Trophoblast cell (in vitro differentiated cells and primary cell): ENCODE results near the gene GRM2.

ENCODE experiments used
- DNase-seq, 2 donors: peaks; one replicate each; pipeline ENCODE4 v3.0.0-alpha.2; 2016
- H2AFZ ChIP-seq: 2 replicates; pipeline ENCODE4 v1.6.1; 2013; ENCODE audit warnings: low read length, moderate library complexity, mild to moderate bottlenecking; ENCODE audit not compliant: insufficient read depth, poor library complexity
- H2AK5ac ChIP-seq: 2 replicates; pipeline ENCODE4 v1.6.1; 2013; ENCODE audit warnings: mild to moderate bottlenecking, low read length
- H2BK120ac ChIP-seq: 2 replicates; pipeline ENCODE4 v1.6.1; 2013; ENCODE audit warnings: low read length, mild to moderate bottlenecking, moderate library complexity; ENCODE audit not compliant: insufficient read depth, poor library complexity
- H2BK12ac ChIP-seq: 2 replicates; pipeline ENCODE4 v1.6.1; 2013; ENCODE audit warnings: mild to moderate bottlenecking, low read length, moderate library complexity
- H2BK5ac ChIP-seq: 2 replicates; pipeline ENCODE4 v1.6.1; 2013; ENCODE audit warnings: low read length, low read depth, moderate library complexity, mild to moderate bottlenecking; ENCODE audit not compliant: poor library complexity
- H3K14ac ChIP-seq: 2 replicates; pipeline ENCODE4 v1.6.1; 2013; ENCODE audit warnings: mild to moderate bottlenecking, low read length
- H3K18ac ChIP-seq: 2 replicates; pipeline ENCODE4 v1.6.1; 2013; ENCODE audit warnings: mild to moderate bottlenecking, low read length
- H3K23ac ChIP-seq: 2 replicates; pipeline ENCODE4 v1.6.1; 2013; ENCODE audit warnings: low read length
- H3K27ac ChIP-seq: 2 replicates; pipeline ENCODE4 v1.5.1; 2013; ENCODE audit warnings: low read depth, mild to moderate bottlenecking, inconsistent platforms, low read length, moderate library complexity
- H3K27me3 ChIP-seq: 2 replicates; pipeline ENCODE4 v1.6.1; 2013; ENCODE audit warnings: inconsistent platforms, mild to moderate bottlenecking, low read length, moderate library complexity; ENCODE audit not compliant: insufficient read depth
- H3K36me3 ChIP-seq, 2 experiments: 1 replicate in 1 of 2; 2 replicates in 1 of 2; pipeline ENCODE4 v1.6.1; 2013; ENCODE audit warnings: low read length in 2 of 2, mild to moderate bottlenecking in 2 of 2, moderate library complexity in 1 of 2; ENCODE audit not compliant: insufficient read depth in 2 of 2, control insufficient read depth in 1 of 2
- H3K4ac ChIP-seq: 2 replicates; pipeline ENCODE4 v1.6.1; 2013; ENCODE audit warnings: low read depth, mild to moderate bottlenecking, low read length, moderate library complexity
- H3K4me1 ChIP-seq, 2 experiments: 1 replicate in 1 of 2; 2 replicates in 1 of 2; pipeline ENCODE4 v1.6.1; 2013; ENCODE audit warnings: low read length in 2 of 2, mild to moderate bottlenecking in 2 of 2, moderate library complexity in 1 of 2; ENCODE audit not compliant: insufficient read depth in 2 of 2, control insufficient read depth in 1 of 2
- H3K4me2 ChIP-seq: 2 replicates; pipeline ENCODE4 v1.6.1; 2013; ENCODE audit warnings: inconsistent platforms, mild to moderate bottlenecking, low read length, moderate library complexity
- H3K4me3 ChIP-seq: 2 replicates; pipeline ENCODE4 v1.5.1; 2013; ENCODE audit warnings: mild to moderate bottlenecking, low read depth, low read length, inconsistent platforms
- H3K79me1 ChIP-seq: one replicate; pipeline ENCODE4 v1.6.1; 2013; ENCODE audit warnings: low read length
- H3K79me2 ChIP-seq: 2 replicates; pipeline ENCODE4 v1.6.1; 2013; ENCODE audit warnings: low read length, mild to moderate bottlenecking; ENCODE audit not compliant: control insufficient read depth, insufficient read depth, poor library complexity
- H3K9ac ChIP-seq: 2 replicates; pipeline ENCODE4 v1.6.1; 2013; ENCODE audit warnings: mild to moderate bottlenecking, low read length
- H3K9me3 ChIP-seq: 2 replicates; pipeline ENCODE4 v1.6.1; 2013; ENCODE audit warnings: low read depth, mild to moderate bottlenecking, control low read depth, inconsistent platforms, low read length; ENCODE audit not compliant: insufficient read depth
- H4K12ac ChIP-seq: 2 replicates; pipeline ENCODE4 v1.6.1; 2013; ENCODE audit warnings: low read depth, mild to moderate bottlenecking, low read length, moderate library complexity
- H4K8ac ChIP-seq: 2 replicates; pipeline ENCODE4 v1.6.1; 2013; ENCODE audit warnings: low read depth, mild to moderate bottlenecking, low read length, moderate library complexity
- H4K91ac ChIP-seq: one replicate; pipeline ENCODE4 v1.6.1; 2013; ENCODE audit warnings: low read depth, mild to moderate bottlenecking, low read length, moderate library complexity
- WGBS: extraction: QIAGEN DNeasy Blood & Tissue Kit; methylation state at CpG from one replicate; pipeline ENCODE4 v1.1.7; 2013; ENCODE audit warnings: missing lambda C conversion rate; ENCODE audit not compliant: insufficient read length, insufficient coverage; ENCODE audit errors: extremely low coverage; 5-methylcytosine and 5-hydroxymethylcytosine counted together

GRM2 gene

GRCh38 chr3:51710631-51711351, 3.9 kb downstream of the GRM2 start:
- no peak for DNase-seq
- Histone ChIP-seq H2BK120ac (no peak overlapping the region), H3K4ac (no peak overlapping the region), H3K27ac (no peak overlapping the region), H3K4me2 (no peak overlapping the region), H3K9me3 (peaks cover 6% of the 10 kb centered on the region), H3K79me2 (no peaks in the 10 kb centered on the region), H3K18ac (no peak overlapping the region), H3K9ac (no peak overlapping the region), H3K36me3 (no peaks in the 10 kb centered on the region), H3K4me3 (no peak overlapping the region), H2BK5ac (no peak overlapping the region), H2AFZ (no peak overlapping the region), H3K79me1 (no peaks in the 10 kb centered on the region), H4K12ac (no peak overlapping the region), H2BK12ac (no peak overlapping the region), H2AK5ac (no peak overlapping the region), H3K4me1 (no peaks in the 10 kb centered on the region), H3K23ac (no peak overlapping the region), H3K14ac (no peak overlapping the region), H4K8ac (no peak overlapping the region), H4K91ac (no peak overlapping the region), H3K27me3 (peaks cover 13% of the 10 kb centered on the region)
- WGBS = no CpG with 5 or more reads among the region's 10 CpGs

GRCh38 chr3:51711352-51712037, 4.6 kb downstream of the GRM2 start:
- no peaks in the 10 kb centered on the region for H3K4me1 ChIP-seq
- H3K14ac ChIP-seq = no peak overlapping the region
- no peaks in the 10 kb centered on the region for H3K79me2 ChIP-seq
- no peak overlapping the region for H3K23ac ChIP-seq
- no peak overlapping the region for H2AK5ac ChIP-seq
- H3K9me3 ChIP-seq = peaks cover 6% of the 10 kb centered on the region
- no peak overlapping the region for H3K18ac ChIP-seq
- no peak overlapping the region for H2BK120ac ChIP-seq
- peak overlapping the region; percentile 39 for H3K9ac ChIP-seq
- no peak overlapping the region for H4K12ac ChIP-seq
- no peak overlapping the region for H3K4me3 ChIP-seq
- no peak overlapping the region for H2BK12ac ChIP-seq
- DNase-seq = no peak
- H2AFZ ChIP-seq = no peak overlapping the region
- H3K36me3 ChIP-seq = no peaks in the 10 kb centered on the region
- no peak overlapping the region for H3K27ac ChIP-seq
- H3K27me3 ChIP-seq = peaks cover 13% of the 10 kb centered on the region
- no peak overlapping the region for H3K4me2 ChIP-seq
- H4K91ac ChIP-seq = no peak overlapping the region
- no CpG with 5 or more reads among the region's 8 CpGs for WGBS
- no peaks in the 10 kb centered on the region for H3K79me1 ChIP-seq
- H4K8ac ChIP-seq = no peak overlapping the region
- H3K4ac ChIP-seq = no peak overlapping the region
- no peak overlapping the region for H2BK5ac ChIP-seq

- Histone ChIP-seq H3K18ac (no peak overlapping the region), H3K23ac (no peak overlapping the region), H3K79me1 (no peaks in the 10 kb centered on the region), H2BK120ac (no peak overlapping the region), H2AFZ (no peak overlapping the region), H4K8ac (no peak overlapping the region), H2BK5ac (no peak overlapping the region), H2AK5ac (no peak overlapping the region), H2BK12ac (no peak overlapping the region), H3K4me1 (no peaks in the 10 kb centered on the region), H3K4ac (no peak overlapping the region), H3K4me3 (no peak overlapping the region), H3K14ac (no peak overlapping the region), H3K9ac (no peak overlapping the region), H4K12ac (no peak overlapping the region), H3K36me3 (no peaks in the 10 kb centered on the region), H3K79me2 (no peaks in the 10 kb centered on the region), H3K27ac (no peak overlapping the region), H4K91ac (no peak overlapping the region), H3K9me3 (peaks cover 6% of the 10 kb centered on the region), H3K4me2 (no peak overlapping the region), H3K27me3 (peaks cover 13% of the 10 kb centered on the region)
- no peak for DNase-seq
- WGBS = no CpG with 5 or more reads among the region's 1 CpG
These were observed 5.2 kb downstream of the GRM2 start for GRCh38 chr3:51712038-51712420.

DNA sequence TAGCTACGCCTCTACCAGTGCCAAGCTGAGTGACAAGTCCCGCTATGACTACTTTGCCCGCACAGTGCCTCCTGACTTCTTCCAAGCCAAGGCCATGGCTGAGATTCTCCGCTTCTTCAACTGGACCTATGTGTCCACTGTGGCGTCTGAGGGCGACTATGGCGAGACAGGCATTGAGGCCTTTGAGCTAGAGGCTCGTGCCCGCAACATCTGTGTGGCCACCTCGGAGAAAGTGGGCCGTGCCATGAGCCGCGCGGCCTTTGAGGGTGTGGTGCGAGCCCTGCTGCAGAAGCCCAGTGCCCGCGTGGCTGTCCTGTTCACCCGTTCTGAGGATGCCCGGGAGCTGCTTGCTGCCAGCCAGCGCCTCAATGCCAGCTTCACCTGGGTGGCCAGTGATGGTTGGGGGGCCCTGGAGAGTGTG, 5.7 kb downstream of the GRM2 start:
- H4K91ac ChIP-seq = no peak overlapping the region
- no peak overlapping the region for H4K12ac ChIP-seq
- no peak overlapping the region for H2AFZ ChIP-seq
- H3K9me3 ChIP-seq = peaks cover 6% of the 10 kb centered on the region
- no peak overlapping the region for H2BK5ac ChIP-seq
- no peak overlapping the region for H2BK120ac ChIP-seq
- H3K79me2 ChIP-seq = no peaks in the 10 kb centered on the region
- no peak overlapping the region for H3K4me3 ChIP-seq
- H3K18ac ChIP-seq = no peak overlapping the region
- no peak overlapping the region for H3K4ac ChIP-seq
- H3K4me2 ChIP-seq = no peak overlapping the region
- no peaks in the 10 kb centered on the region for H3K36me3 ChIP-seq
- H3K4me1 ChIP-seq = no peaks in the 10 kb centered on the region
- H3K9ac ChIP-seq = no peak overlapping the region
- H3K27me3 ChIP-seq = peaks cover 10% of the 10 kb centered on the region
- WGBS = no CpG with 5 or more reads among the region's 20 CpGs
- H3K14ac ChIP-seq = no peak overlapping the region
- no peak overlapping the region for H3K23ac ChIP-seq
- no peak overlapping the region for H4K8ac ChIP-seq
- H3K27ac ChIP-seq = no peak overlapping the region
- DNase-seq = no peak
- no peak overlapping the region for H2BK12ac ChIP-seq
- no peaks in the 10 kb centered on the region for H3K79me1 ChIP-seq
- H2AK5ac ChIP-seq = no peak overlapping the region
